ENCODE data around the gene SPANXA2.
"Not testable (repeated sequence)": the region's sequence is repeated elsewhere in the genome, so short reads cannot be mapped to it uniquely, and the experiment has no call there.

The SPANXA2 gene

GRCh38 chrX:141589408-141589807, at the start of gene SPANXA2:
Gene SPANXA2 (plus strand): TSS chrX:141589708. CDS start chrX:141589768, 60 bp downstream.
- not testable (repeated sequence) for DNase-seq

DNA sequence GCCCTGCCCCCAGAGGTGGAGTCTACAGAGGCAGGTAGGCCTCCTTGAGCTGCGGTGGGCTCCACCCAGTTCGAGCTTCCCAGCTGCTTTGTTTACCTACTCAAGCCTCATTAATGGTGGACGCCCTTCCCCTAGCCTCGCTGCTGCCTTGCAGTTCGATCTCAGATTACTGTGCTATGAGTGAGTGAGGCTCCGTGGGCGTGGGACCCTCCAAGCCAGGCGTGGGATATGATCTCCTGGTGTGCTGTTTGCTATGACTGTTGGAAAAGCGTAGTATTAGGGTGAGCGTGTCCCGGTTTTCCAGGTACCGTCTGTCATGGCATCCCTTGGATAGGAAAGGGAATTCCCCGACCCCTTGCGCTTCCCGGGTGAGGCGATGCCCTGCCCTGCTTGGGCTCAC, 47.0 kb upstream of the SPANXA2 start:
- not testable (repeated sequence) for DNase-seq

GRCh38 chrX:141584638-141585037, 4.9 kb upstream of the SPANXA2 start, which contains the start of gene SPANXA1:
Gene SPANXA1 (minus strand): TSS chrX:141584738. CDS start chrX:141584678, 60 bp downstream.
- DNase-seq = not testable (repeated sequence)

- DNase-seq = no peak
Observed at GRCh38 chrX:141609111-141609510, 19.6 kb downstream of the SPANXA2 start.

DNA sequence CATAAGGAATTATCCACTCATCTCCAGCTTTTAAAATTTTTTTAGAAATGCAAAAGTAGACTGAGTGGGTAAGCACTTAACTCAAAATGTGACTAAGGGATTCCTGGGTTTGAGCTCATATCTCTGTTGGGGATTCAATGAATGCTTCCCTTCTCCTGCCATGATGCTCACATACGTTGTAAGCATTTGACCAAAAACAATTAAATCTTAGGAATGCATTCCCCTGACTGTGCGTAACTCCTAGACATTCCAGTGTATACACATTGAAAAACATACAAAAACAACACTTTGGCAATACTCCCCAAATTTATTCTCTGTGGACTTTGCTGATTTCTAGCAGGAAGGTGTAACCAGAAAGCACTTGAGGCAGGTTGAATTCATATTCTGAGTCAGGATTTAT, 29.8 kb downstream of the SPANXA2 start:
- DNase-seq = no peak

GRCh38 chrX:141632124-141632523, 42.6 kb downstream of the SPANXA2 start:
- no peak for DNase-seq

DNA sequence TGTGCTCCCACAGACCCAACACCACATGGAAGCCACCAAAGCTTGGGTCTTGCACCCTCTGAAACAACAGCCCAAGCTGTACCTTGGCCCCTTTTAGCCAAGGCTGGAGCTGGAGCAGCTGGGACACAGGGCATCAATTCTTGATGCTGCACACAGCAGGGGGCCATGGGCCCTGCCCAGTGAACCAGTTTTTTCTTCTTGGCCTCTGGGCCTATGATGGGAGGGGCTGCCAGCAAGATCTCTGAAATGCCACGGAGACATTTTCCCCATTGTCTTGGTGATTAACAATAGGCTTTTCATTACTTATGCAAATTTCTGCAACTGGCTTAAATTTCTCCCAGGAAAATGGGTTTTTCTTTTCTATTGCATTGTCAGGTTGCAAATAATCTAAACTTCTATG, 49.0 kb downstream of the SPANXA2 start:
- DNase-seq = no peak
